Smooth muscle cell (in vitro differentiated cells): ENCODE measurements around the gene ATG5. TPM values are rescaled to one million over a fixed set of nuclear protein-coding genes. Genes with fewer than 3 reads are reported as not detected.
A peak's percentile ranks its signal among the peaks of the same experiment; 100 is the strongest.

ENCODE experiments used
- DNase-seq: peaks from one replicate; lab custom pipeline; 2025; ENCODE audit not compliant: unreplicated experiment; lab: John Stamatoyannopoulos, UW
- H2AFZ ChIP-seq: fragments of 200-600 bp; sonication (generic); 2 replicates; pipeline ENCODE4 v1.6.0; 2016; ENCODE audit warnings: antibody characterized with exemption, low read depth, mild to moderate bottlenecking
- H3F3A ChIP-seq: fragments of 200-600 bp; sonication (generic); 2 replicates; pipeline ENCODE4 v1.6.0; 2017; ENCODE audit warnings: antibody characterized with exemption, low read depth
- H3K27ac ChIP-seq: fragments of 200-600 bp; sonication (generic); 2 replicates; pipeline ENCODE4 v1.5.1; 2016; ENCODE audit warnings: low read depth, mild to moderate bottlenecking
- H3K27me3 ChIP-seq: fragments of 200-600 bp; sonication (generic); 2 replicates; pipeline ENCODE4 v1.6.1; 2016; ENCODE audit warnings: low read depth, mild to moderate bottlenecking
- H3K36me3 ChIP-seq: fragments of 200-600 bp; sonication (generic); 2 replicates; pipeline ENCODE4 v1.5.1; 2016; ENCODE audit warnings: low read depth
- H3K4me1 ChIP-seq: fragments of 200-600 bp; sonication (generic); 2 replicates; pipeline ENCODE4 v1.5.1; 2016; ENCODE audit warnings: low read depth
- H3K4me2 ChIP-seq: fragments of 200-600 bp; sonication (generic); 2 replicates; pipeline ENCODE4 v1.6.0; 2016; ENCODE audit warnings: mild to moderate bottlenecking
- H3K4me3 ChIP-seq: fragments of 200-600 bp; sonication (generic); 2 replicates; pipeline ENCODE4 v1.5.1; 2016; ENCODE audit warnings: mild to moderate bottlenecking
- H3K79me2 ChIP-seq: fragments of 200-600 bp; sonication (generic); 2 replicates; pipeline ENCODE4 v1.6.0; 2016; ENCODE audit warnings: low read depth, mild to moderate bottlenecking
- H3K9ac ChIP-seq: fragments of 200-600 bp; sonication (generic); 2 replicates; pipeline ENCODE4 v1.6.0; 2016; ENCODE audit warnings: low read depth
- H3K9me3 ChIP-seq: fragments of 200-600 bp; sonication (generic); replicated peaks from 2 replicates; pipeline ENCODE4 v1.5.1; 2016; ENCODE audit warnings: low read depth
- H4K20me1 ChIP-seq: fragments of 200-600 bp; sonication (generic); 2 replicates; pipeline ENCODE4 v1.6.0; 2016; ENCODE audit warnings: low read depth
- WGBS: methylation state at CpG from one replicate; pipeline ENCODE4 v1.1.7; 2016; ENCODE audit warnings: low lambda C conversion rate; 5-methylcytosine and 5-hydroxymethylcytosine counted together
- polyA plus RNA-seq: library from polyadenylated mRNA; unstranded; fragments of >200 nt; fragmentation: Nextera tagmentation; extraction: Ambion mirVana; gene quantifications from 2 replicates; pipeline ENCODE4 v1.2.1, GENCODE V29; 2016
- total RNA-seq: library from RNA; depleted of rRNA; stranded (reverse); fragments of >200 nt; gene quantifications from 2 replicates; pipeline ENCODE4 v1.2.3, GENCODE V29; 2014
- TF ChIP-seq, protein P1 (sequence below): fragments of 200-600 bp; sonication (generic); IDR thresholded peaks from 2 replicates; pipeline ENCODE4 v1.5.1; 2017; ENCODE audit warnings: borderline replicate concordance, mild to moderate bottlenecking, antibody characterized with exemption; ENCODE audit not compliant: insufficient read depth, poor library complexity, severe bottlenecking

ATG5 gene
- total and polyA plus RNA-seq, 2 experiments from 2014 or later, result 33.7 to 34.4 TPM

DNA sequence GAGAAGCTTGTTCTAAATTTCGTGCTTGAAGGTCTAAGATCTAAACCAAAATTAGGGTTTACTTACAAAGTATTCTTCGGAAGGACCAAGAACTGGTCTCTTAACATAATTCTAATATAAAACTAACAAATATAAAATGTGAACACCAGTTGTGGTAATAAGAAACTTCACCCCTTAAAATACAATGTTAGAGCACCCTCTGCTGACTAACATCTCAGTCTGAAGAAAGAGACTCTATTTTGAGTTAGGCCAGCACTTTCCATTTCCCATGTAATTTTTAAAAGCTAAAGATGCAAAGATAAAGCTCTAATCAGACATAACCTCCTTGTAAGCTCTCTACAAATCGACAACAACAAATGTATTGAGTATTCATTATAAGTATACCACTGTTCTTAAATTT lies 24.6 kb downstream of the ATG5 start:
- no peaks in the 10 kb centered on the region for H3K27me3 ChIP-seq
- H3K9me3 ChIP-seq, result no peaks in the 10 kb centered on the region
- H4K20me1 ChIP-seq, result peaks cover 58% of the 10 kb centered on the region
- TF ChIP-seq, protein P1, sequence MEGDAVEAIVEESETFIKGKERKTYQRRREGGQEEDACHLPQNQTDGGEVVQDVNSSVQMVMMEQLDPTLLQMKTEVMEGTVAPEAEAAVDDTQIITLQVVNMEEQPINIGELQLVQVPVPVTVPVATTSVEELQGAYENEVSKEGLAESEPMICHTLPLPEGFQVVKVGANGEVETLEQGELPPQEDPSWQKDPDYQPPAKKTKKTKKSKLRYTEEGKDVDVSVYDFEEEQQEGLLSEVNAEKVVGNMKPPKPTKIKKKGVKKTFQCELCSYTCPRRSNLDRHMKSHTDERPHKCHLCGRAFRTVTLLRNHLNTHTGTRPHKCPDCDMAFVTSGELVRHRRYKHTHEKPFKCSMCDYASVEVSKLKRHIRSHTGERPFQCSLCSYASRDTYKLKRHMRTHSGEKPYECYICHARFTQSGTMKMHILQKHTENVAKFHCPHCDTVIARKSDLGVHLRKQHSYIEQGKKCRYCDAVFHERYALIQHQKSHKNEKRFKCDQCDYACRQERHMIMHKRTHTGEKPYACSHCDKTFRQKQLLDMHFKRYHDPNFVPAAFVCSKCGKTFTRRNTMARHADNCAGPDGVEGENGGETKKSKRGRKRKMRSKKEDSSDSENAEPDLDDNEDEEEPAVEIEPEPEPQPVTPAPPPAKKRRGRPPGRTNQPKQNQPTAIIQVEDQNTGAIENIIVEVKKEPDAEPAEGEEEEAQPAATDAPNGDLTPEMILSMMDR, result peak; percentile 58
- no peaks in the 10 kb centered on the region for H3K36me3 ChIP-seq
- H3K4me2 ChIP-seq, result no peak overlapping the region
- DNase-seq, result no peak
- H3K9ac ChIP-seq, result no peak overlapping the region
- no peak overlapping the region for H3K4me3 ChIP-seq
- H3F3A ChIP-seq, result no peaks in the 10 kb centered on the region
- no peak overlapping the region for H3K27ac ChIP-seq
- H2AFZ ChIP-seq, result no peak overlapping the region
- no peaks in the 10 kb centered on the region for H3K4me1 ChIP-seq
- H3K79me2 ChIP-seq, result peaks cover 59% of the 10 kb centered on the region
- WGBS, result 72% methylated on average over 3 of the region's 3 CpGs

DNA sequence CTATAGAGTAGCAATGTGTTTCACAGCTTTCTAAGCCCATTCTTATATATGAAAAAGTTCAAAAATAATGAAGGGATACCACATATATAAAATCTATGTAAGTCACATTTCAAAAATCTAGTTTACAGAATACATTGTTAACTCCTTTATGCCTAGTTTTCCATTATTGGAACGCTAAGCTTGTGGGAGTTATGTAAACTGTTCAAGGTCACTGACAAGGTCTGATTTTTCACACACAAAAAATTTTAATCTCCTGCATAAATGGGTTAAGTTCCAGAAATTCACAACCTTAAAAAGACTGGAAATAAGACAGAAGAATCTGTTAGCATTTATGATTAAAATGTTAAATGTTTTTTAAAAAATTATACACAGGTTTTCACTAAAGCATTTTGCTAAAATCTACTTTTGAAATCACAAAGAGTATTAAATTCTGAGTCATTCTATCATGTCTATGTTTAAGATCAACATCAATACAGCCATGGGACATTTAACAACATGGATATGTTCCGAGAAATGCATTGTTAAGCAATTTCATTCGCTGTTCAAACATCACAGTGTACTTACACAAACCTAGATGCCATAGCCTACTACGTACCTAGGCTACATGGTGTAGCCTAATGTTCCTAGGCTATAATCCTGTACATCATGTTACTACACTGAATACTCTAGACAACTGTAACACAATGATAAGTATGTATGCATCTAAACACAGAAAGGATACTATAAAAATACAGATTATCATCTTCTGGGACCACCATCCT lies 25.4 kb downstream of the ATG5 start:
- Histone ChIP-seq H3K4me2 (no peak overlapping the region), H4K20me1 (peaks cover 53% of the 10 kb centered on the region), H3K79me2 (peaks cover 61% of the 10 kb centered on the region), H3F3A (no peaks in the 10 kb centered on the region), H3K9ac (no peak overlapping the region), H3K27me3 (no peaks in the 10 kb centered on the region), H2AFZ (no peak overlapping the region), H3K27ac (no peak overlapping the region), H3K4me1 (no peaks in the 10 kb centered on the region), H3K9me3 (no peaks in the 10 kb centered on the region), H3K36me3 (no peaks in the 10 kb centered on the region), H3K4me3 (no peak overlapping the region)
- TF ChIP-seq, protein P1, result no peak
- DNase-seq, result no peak
- 97% methylated on average over 4 of the region's 4 CpGs for WGBS

DNA sequence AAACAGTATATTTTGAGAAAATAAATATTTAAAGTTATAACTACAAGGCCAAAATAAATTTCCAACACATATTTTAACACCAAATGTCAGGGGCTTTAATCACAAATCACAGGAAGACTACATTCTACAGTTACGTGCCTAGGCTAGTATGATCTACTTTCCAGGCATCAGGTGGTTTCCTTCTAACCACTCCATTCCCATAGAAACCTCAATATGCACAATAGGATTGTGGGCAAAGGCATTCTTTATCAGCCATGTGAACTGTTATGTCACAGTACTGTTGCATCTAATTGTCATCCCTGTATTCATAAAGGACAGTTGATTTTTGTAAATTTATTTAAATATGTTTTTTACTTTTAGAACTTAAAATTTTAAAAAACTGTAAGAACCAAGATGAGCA lies 32.4 kb downstream of the ATG5 start:
- H3K9me3 ChIP-seq, result peaks cover 12% of the 10 kb centered on the region
- TF ChIP-seq, protein P1, result no peak
- no peak overlapping the region for H3K4me3 ChIP-seq
- no peaks in the 10 kb centered on the region for H3K4me1 ChIP-seq
- H3F3A ChIP-seq, result no peaks in the 10 kb centered on the region
- no peaks in the 10 kb centered on the region for H3K27me3 ChIP-seq
- 92% methylated on average over 1 of the region's 1 CpG for WGBS
- no peak for DNase-seq
- H3K4me2 ChIP-seq, result no peak overlapping the region
- no peak overlapping the region for H2AFZ ChIP-seq
- no peak overlapping the region for H3K9ac ChIP-seq
- peaks cover 24% of the 10 kb centered on the region for H3K36me3 ChIP-seq
- peaks cover 34% of the 10 kb centered on the region for H3K79me2 ChIP-seq
- H3K27ac ChIP-seq, result no peak overlapping the region
- peaks cover 18% of the 10 kb centered on the region for H4K20me1 ChIP-seq

DNA sequence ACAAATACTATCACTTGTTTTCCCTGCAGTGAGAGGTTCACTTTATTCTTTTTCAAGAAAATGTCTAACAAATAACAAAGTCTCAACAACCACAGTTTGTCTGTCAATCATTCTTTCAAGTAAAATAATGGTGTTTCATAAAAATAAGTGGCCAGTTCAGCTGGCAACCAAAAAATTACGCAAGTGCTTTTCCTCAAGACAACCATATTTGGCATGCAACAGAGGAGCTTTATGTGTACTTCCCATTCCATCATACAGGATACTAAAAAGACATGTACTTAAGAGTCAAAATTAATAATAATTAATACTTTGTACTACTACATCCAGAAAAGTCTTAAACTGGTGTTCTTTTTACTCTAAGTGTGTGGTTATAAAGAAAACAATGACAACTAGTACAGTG lies 34.6 kb downstream of the ATG5 start:
- Histone ChIP-seq H3F3A (no peaks in the 10 kb centered on the region), H4K20me1 (peaks cover 24% of the 10 kb centered on the region), H3K79me2 (peaks cover 47% of the 10 kb centered on the region), H3K4me3 (no peak overlapping the region), H3K36me3 (peaks cover 24% of the 10 kb centered on the region), H3K27me3 (no peaks in the 10 kb centered on the region), H3K9me3 (peaks cover 12% of the 10 kb centered on the region), H3K4me1 (no peaks in the 10 kb centered on the region), H3K9ac (no peak overlapping the region), H2AFZ (no peak overlapping the region), H3K27ac (no peak overlapping the region), H3K4me2 (no peak overlapping the region)
- DNase-seq, result no peak
- TF ChIP-seq, protein P1, result no peak
- 95% methylated on average over 1 of the region's 1 CpG for WGBS
